ENCODE results near the gene APOBEC3H.

Gene APOBEC3H

DNA sequence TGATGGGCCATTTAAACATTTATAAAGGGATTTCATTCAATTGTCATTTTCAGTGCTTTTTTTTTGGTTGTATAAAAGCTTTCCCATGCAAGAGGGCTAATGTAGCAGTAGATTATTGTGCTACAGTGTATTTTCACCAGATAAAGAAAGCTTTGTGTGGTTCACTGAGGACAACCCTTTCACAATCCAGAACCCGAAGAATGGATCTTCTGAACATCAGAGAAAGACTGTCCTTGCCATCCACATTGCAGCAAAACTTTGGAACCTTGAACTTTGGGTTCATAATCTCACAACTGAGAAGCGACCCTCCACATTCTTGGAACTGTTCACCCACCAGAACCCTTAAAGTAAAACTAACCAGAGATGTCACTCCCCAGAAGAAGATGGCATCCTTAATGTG is 9.3 kb downstream of the APOBEC3H start:
- in situ Hi-C loops (cut with MboI; ENCODE audit: low pct_unique_long_range_greater_than_20kb, low sequenced_read_pairs, unreplicated experiment) = no loop called here
- DNase-seq (ENCODE audit: low spot score) = no peak
- TF ChIP-seq, protein P1, sequence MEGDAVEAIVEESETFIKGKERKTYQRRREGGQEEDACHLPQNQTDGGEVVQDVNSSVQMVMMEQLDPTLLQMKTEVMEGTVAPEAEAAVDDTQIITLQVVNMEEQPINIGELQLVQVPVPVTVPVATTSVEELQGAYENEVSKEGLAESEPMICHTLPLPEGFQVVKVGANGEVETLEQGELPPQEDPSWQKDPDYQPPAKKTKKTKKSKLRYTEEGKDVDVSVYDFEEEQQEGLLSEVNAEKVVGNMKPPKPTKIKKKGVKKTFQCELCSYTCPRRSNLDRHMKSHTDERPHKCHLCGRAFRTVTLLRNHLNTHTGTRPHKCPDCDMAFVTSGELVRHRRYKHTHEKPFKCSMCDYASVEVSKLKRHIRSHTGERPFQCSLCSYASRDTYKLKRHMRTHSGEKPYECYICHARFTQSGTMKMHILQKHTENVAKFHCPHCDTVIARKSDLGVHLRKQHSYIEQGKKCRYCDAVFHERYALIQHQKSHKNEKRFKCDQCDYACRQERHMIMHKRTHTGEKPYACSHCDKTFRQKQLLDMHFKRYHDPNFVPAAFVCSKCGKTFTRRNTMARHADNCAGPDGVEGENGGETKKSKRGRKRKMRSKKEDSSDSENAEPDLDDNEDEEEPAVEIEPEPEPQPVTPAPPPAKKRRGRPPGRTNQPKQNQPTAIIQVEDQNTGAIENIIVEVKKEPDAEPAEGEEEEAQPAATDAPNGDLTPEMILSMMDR (IDR thresholded peaks at IDR 0.05; ENCODE audit: extremely low read depth, insufficient read depth, missing control alignments) = no peak

DNA sequence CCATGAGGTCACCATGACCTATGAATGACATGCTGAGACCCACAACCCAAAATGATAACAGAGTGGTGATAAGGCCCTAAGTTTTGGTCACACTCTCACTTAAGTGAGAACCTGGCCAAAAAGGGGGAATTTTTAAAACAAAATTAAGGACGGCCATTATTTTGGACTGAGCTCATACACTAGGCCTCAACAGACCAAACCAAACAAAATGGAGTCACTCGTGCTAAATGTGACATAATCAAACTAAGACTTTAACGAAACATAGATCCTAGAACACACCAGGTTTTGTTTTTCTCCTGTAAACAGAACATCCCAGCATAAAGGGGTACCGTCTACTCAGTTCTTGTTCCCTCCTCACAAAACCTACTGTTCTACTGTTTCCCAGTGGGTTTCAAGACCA is 11.4 kb downstream of the APOBEC3H start:
- TF ChIP-seq, protein P1 (IDR thresholded peaks at IDR 0.05; ENCODE audit: extremely low read depth, insufficient read depth, missing control alignments) = no peak
- in situ Hi-C loops (cut with MboI; ENCODE audit: low pct_unique_long_range_greater_than_20kb, low sequenced_read_pairs, unreplicated experiment) = no loop called here
- DNase-seq (ENCODE audit: low spot score) = no peak

DNA sequence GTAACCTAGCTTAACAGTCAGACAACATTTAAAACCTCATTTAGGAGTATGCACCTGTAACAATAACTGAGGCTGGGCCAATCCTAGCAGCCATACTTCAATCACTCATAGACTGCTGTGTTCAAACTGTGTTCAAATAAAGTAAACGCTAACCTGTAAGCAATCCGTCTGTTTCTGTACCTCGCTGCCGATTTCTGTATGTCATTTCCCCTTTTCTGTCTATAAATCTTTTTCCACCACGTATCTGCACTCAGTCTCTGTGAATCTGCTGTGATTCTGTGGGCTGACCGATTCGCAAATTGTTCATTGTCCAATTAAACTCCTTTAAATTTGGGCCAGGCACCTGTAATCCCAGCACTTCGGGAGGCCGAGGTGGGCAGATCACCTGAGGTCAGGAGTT is 12.3 kb downstream of the APOBEC3H start:
- in situ Hi-C loops (cut with MboI; ENCODE audit: low pct_unique_long_range_greater_than_20kb, low sequenced_read_pairs, unreplicated experiment) = no loop called here
- DNase-seq (ENCODE audit: low spot score) = no peak
- TF ChIP-seq, protein P1 (IDR thresholded peaks at IDR 0.05; ENCODE audit: extremely low read depth, insufficient read depth, missing control alignments) = no peak

DNA sequence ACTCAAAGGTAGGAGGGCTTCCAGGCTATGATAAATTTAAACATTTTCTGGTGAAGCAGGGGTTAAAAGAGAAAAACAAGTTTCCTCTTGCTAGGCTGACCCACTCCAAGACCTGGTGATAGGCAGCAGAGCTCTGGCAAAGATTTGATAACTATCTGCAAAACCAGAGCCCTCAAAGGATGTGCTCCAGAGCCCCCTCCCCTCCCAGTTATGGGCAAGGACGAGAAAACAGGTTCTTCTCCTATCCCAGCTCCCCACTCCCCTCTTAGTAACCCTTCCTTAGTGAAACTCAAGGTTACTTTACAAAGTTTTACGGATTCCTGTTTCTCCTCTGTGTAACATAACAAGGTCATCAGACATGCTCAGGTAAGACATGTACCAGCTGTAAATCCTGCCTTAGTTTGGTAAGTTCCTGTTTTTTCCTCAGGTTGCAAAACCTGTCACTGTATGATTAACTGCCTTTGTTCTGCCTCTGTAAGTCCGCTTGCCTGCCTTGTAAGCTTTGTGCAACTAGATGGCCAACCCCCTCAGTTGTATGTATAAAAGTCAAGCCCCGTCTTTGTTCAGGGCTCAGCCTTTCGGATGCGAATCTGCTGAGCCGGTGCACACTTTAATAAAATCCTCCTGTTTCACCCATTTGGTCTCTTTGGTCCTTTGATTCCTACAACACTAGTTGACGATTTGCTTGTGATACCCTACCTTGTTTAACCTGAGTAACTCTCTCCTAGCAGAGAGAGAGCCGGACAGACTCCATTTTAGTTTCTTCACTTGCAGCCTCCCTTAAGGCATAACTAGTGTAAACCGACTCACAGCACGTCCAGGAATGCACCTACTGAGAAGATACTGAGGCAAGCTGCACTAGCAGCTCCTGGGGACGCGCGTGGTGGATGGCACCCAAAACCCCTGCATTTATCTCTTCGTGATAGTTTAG is 13.9 kb downstream of the APOBEC3H start:
- in situ Hi-C loops (cut with MboI; ENCODE audit: low pct_unique_long_range_greater_than_20kb, low sequenced_read_pairs, unreplicated experiment) = no loop called here
- no peak for DNase-seq (ENCODE audit: low spot score)
- TF ChIP-seq, protein P1 (IDR thresholded peaks at IDR 0.05; ENCODE audit: extremely low read depth, insufficient read depth, missing control alignments) = no peak

DNA sequence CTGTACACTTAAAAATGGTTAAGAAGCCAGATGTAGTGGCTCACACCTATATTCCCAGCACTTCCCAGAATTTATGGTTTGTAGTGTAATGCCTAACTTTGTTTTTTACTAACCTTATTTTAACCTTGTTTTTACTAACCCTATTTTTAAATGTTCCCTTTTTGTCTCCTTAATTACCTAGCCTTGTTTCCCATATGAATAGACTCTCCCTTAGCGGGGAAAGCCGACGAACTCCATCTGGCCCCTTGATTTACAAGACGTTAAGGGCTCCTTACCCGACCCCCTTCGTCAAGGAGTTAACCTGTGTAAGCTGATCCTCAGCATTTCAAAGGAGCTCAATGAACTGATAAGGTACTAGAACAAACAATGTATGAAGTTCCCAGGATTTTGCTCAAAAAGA is 17.1 kb downstream of the APOBEC3H start:
- TF ChIP-seq, protein P1 (IDR thresholded peaks at IDR 0.05; ENCODE audit: extremely low read depth, insufficient read depth, missing control alignments) = no peak
- in situ Hi-C loops (cut with MboI; ENCODE audit: low pct_unique_long_range_greater_than_20kb, low sequenced_read_pairs, unreplicated experiment) = no loop called here
- DNase-seq (ENCODE audit: low spot score) = no peak

DNA sequence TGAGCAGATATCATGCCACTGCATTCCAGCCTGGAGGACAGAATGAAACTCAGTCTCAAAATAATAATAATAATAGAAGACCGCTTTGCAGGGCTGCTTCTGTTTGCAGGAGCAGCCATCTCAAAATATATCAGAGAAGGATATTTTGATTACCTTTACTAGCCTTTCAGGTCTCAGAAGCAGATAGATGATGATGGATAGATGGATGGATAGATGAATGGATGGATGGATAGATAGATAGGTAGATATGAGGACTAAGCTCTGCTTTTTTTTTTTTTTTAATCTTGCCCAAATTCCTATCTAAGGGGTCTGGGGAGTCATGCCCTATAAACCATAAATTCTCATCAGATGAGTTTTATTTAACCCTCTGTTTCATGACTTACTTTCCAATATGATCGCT is 18.5 kb downstream of the APOBEC3H start:
- DNase-seq (ENCODE audit: low spot score) = no peak
- TF ChIP-seq, protein P1 (IDR thresholded peaks at IDR 0.05; ENCODE audit: extremely low read depth, insufficient read depth, missing control alignments) = no peak
- in situ Hi-C loops (cut with MboI; ENCODE audit: low pct_unique_long_range_greater_than_20kb, low sequenced_read_pairs, unreplicated experiment) = no loop called here

Measured in GM13977 (cell line).